COLO829 (cell line): ENCODE results near the gene KCNJ6.

Experiments used
- DNase-seq: peaks from one replicate; pipeline ENCODE4 v3.0.0; 2012; ENCODE audit warnings: low spot score

The KCNJ6 gene

GRCh38 chr21:37817242-37817641 is 99.0 kb downstream of the KCNJ6 start:
- DNase-seq, result no peak

GRCh38 chr21:37815893-37816292 is 100.4 kb downstream of the KCNJ6 start:
- no peak for DNase-seq

- DNase-seq, result no peak
Measured at GRCh38 chr21:37811711-37812110, 104.5 kb downstream of the KCNJ6 start.

- no peak for DNase-seq
Measured at GRCh38 chr21:37808261-37808660, 108.0 kb downstream of the KCNJ6 start.

GRCh38 chr21:37805266-37805665 is 111.0 kb downstream of the KCNJ6 start:
- DNase-seq, result no peak

GRCh38 chr21:37804001-37804400 is 112.3 kb downstream of the KCNJ6 start:
- DNase-seq, result no peak

- no peak for DNase-seq
Measured at GRCh38 chr21:37803101-37803651, 113.1 kb downstream of the KCNJ6 start.

GRCh38 chr21:37800456-37801061 is 115.7 kb downstream of the KCNJ6 start:
- no peak for DNase-seq

GRCh38 chr21:37800057-37800455 is 116.2 kb downstream of the KCNJ6 start:
- no peak for DNase-seq

GRCh38 chr21:37799211-37800056 is 116.8 kb downstream of the KCNJ6 start:
- no peak for DNase-seq

GRCh38 chr21:37797403-37797802 is 118.9 kb downstream of the KCNJ6 start:
- DNase-seq, result no peak

GRCh38 chr21:37796011-37796410 is 120.2 kb downstream of the KCNJ6 start:
- no peak for DNase-seq

- no peak for DNase-seq
Measured at GRCh38 chr21:37793660-37794059, 122.6 kb downstream of the KCNJ6 start.

- DNase-seq, result no peak
Measured at GRCh38 chr21:37792046-37792445, 124.2 kb downstream of the KCNJ6 start.

GRCh38 chr21:37790905-37791304 is 125.4 kb downstream of the KCNJ6 start:
- DNase-seq, result no peak

- no peak for DNase-seq
Measured at GRCh38 chr21:37788503-37788902, 127.8 kb downstream of the KCNJ6 start.

GRCh38 chr21:37787456-37787855 is 128.8 kb downstream of the KCNJ6 start:
- DNase-seq, result peak; percentile 40

- no peak for DNase-seq
Measured at GRCh38 chr21:37784591-37785318, 131.5 kb downstream of the KCNJ6 start.

- DNase-seq, result no peak
Measured at GRCh38 chr21:37783016-37783415, 133.2 kb downstream of the KCNJ6 start.

GRCh38 chr21:37780991-37781983 is 135.0 kb downstream of the KCNJ6 start:
- no peak for DNase-seq

GRCh38 chr21:37771181-37771580 is 145.1 kb downstream of the KCNJ6 start:
- DNase-seq, result no peak
